Stimulated activated naive CD4-positive, alpha-beta T cell (primary cell): ENCODE results near the gene UNC119.

Experiments
- DNase-seq, 6 experiments: peaks; one replicate each; lab custom pipeline; 2025; lab: John Stamatoyannopoulos, UW

UNC119 gene

GRCh38 chr17:28552176-28552999, at the start of gene UNC119:
Gene UNC119 (minus strand): TSS chr17:28552624. CDS start chr17:28552557, 67 bp downstream.
- DNase-seq = peak; percentile 47 to 82 (median 74)

- peak; percentile 45 to 77 (median 64) for DNase-seq
These were observed 47.1 kb upstream of the UNC119 start for GRCh38 chr17:28599311-28600184.

- DNase-seq = peak; percentile 88 to 95 (median 92)
These were observed 46.4 kb upstream of the UNC119 start, which contains the start of gene SPAG5 for GRCh38 chr17:28598799-28599310. Gene SPAG5 (minus strand): TSS chr17:28599025. CDS start chr17:28598946, 79 bp downstream.

- DNase-seq = no peak
These were observed 46.0 kb upstream of the UNC119 start for GRCh38 chr17:28598389-28598788.

GRCh38 chr17:28597606-28598383, 45.4 kb upstream of the UNC119 start:
- DNase-seq = no peak

- no peak for DNase-seq
These were observed 39.8 kb upstream of the UNC119 start for GRCh38 chr17:28592260-28592659.

- DNase-seq = no peak
These were observed 33.4 kb upstream of the UNC119 start for GRCh38 chr17:28585851-28586250.

GRCh38 chr17:28584434-28584833, 32.0 kb upstream of the UNC119 start:
- no peak for DNase-seq

GRCh38 chr17:28582513-28582912, 30.1 kb upstream of the UNC119 start:
- DNase-seq = no peak

GRCh38 chr17:28580959-28581358, 28.5 kb upstream of the UNC119 start:
- no peak for DNase-seq

GRCh38 chr17:28579526-28579925, 27.1 kb upstream of the UNC119 start:
- no peak for DNase-seq

GRCh38 chr17:28578246-28579195, 26.1 kb upstream of the UNC119 start:
- no peak for DNase-seq

GRCh38 chr17:28577466-28577824, 25.0 kb upstream of the UNC119 start:
- DNase-seq = no peak

- peak; percentile 90 to 97 (median 96) for DNase-seq
These were observed 24.5 kb upstream of the UNC119 start, which contains the start of gene ALDOC for GRCh38 chr17:28576758-28577465. Gene ALDOC (minus strand): TSS chr17:28576895. CDS start chr17:28575532, 1,363 bp downstream.

- DNase-seq = peak in 1 of 6 experiments; percentile 27
These were observed 23.6 kb upstream of the UNC119 start for GRCh38 chr17:28576016-28576415.

- no peak for DNase-seq
These were observed 22.8 kb upstream of the UNC119 start for GRCh38 chr17:28575126-28575795.

GRCh38 chr17:28574526-28574925, 22.1 kb upstream of the UNC119 start:
- peak in 1 of 6 experiments; percentile 8 for DNase-seq

- no peak for DNase-seq
These were observed 21.6 kb upstream of the UNC119 start for GRCh38 chr17:28573966-28574480.

- DNase-seq = no peak
These were observed 21.1 kb upstream of the UNC119 start for GRCh38 chr17:28573521-28573920.
